GM23338 (cell line): ENCODE measurements around the gene CCDC57. TPM values are rescaled to one million over a fixed set of nuclear protein-coding genes. Genes with fewer than 3 reads are reported as not detected.

Experiments
- ATAC-seq: fragments of 200-7000 bp; cut with Tn5 transposase; 3 replicates; pipeline ENCODE4 v1.9.1; 2020
- DNase-seq: peaks from one replicate; pipeline ENCODE4 v3.0.0-alpha.2; 2015; ENCODE audit warnings: low spot score
- H2AFZ ChIP-seq: fragments of 200-600 bp; sonication (generic); 2 replicates; pipeline ENCODE4 v1.8.0; 2016; ENCODE audit warnings: antibody characterized with exemption, mild to moderate bottlenecking, moderate library complexity
- H3F3A ChIP-seq: fragments of 200-600 bp; sonication (generic); replicated peaks from 2 replicates; pipeline ENCODE4 v1.8.0; 2017; ENCODE audit warnings: antibody characterized with exemption, mixed run types, low read depth
- H3K27ac ChIP-seq: fragments of 200-600 bp; sonication (generic); 2 replicates; pipeline ENCODE4 v1.6.1; 2016; ENCODE audit warnings: low read depth
- H3K27me3 ChIP-seq: fragments of 200-600 bp; sonication (generic); 2 replicates; pipeline ENCODE4 v1.8.0; 2016; ENCODE audit warnings: mild to moderate bottlenecking, mixed run types, moderate library complexity; ENCODE audit not compliant: insufficient read depth
- H3K36me3 ChIP-seq: fragments of 200-600 bp; sonication (generic); 2 replicates; pipeline ENCODE4 v1.8.0; 2016; ENCODE audit warnings: mild to moderate bottlenecking; ENCODE audit not compliant: insufficient read depth
- H3K4me1 ChIP-seq: fragments of 200-600 bp; sonication (generic); 2 replicates; pipeline ENCODE4 v1.8.0; 2016; ENCODE audit warnings: mild to moderate bottlenecking, moderate library complexity; ENCODE audit not compliant: insufficient read depth
- H3K4me2 ChIP-seq: fragments of 200-600 bp; sonication (generic); 2 replicates; pipeline ENCODE4 v1.7.1; 2017; ENCODE audit warnings: mixed run types
- H3K4me3 ChIP-seq: fragments of 200-600 bp; sonication (generic); 2 replicates; pipeline ENCODE4 v1.6.1; 2016; ENCODE audit warnings: mixed run types
- H3K79me2 ChIP-seq: fragments of 200-600 bp; sonication (generic); replicated peaks from 2 replicates; pipeline ENCODE4 v1.8.0; 2017; ENCODE audit warnings: mild to moderate bottlenecking; ENCODE audit not compliant: insufficient read depth
- H3K9me2 ChIP-seq: fragments of 200-600 bp; sonication (generic); 2 replicates; pipeline ENCODE4 v1.8.0; 2017; ENCODE audit not compliant: insufficient read depth
- H4K20me1 ChIP-seq: fragments of 200-600 bp; sonication (generic); replicated peaks from 2 replicates; pipeline ENCODE4 v1.8.0; 2017; ENCODE audit warnings: mild to moderate bottlenecking; ENCODE audit not compliant: insufficient read depth
- H3K27ac Mint-ChIP-seq: 2 replicates; pipeline ENCODE4 v1.8.0; 2020; ENCODE audit warnings: inconsistent platforms, mild to moderate bottlenecking, moderate library complexity, mixed read lengths
- H3K27me3 Mint-ChIP-seq: 3 replicates; pipeline ENCODE4 v1.8.0; 2022; ENCODE audit warnings: low read depth, mild to moderate bottlenecking, moderate library complexity, mixed read lengths, inconsistent platforms; ENCODE audit not compliant: insufficient read depth, poor library complexity
- H3K36me3 Mint-ChIP-seq: 3 replicates; pipeline ENCODE4 v1.8.0; 2021; ENCODE audit warnings: low read depth, mild to moderate bottlenecking, inconsistent platforms, moderate library complexity, mixed read lengths
- H3K4me1 Mint-ChIP-seq: 3 replicates; pipeline ENCODE4 v1.8.0; 2020; ENCODE audit warnings: mild to moderate bottlenecking, inconsistent platforms, mixed read lengths
- H3K4me3 Mint-ChIP-seq: 3 replicates; pipeline ENCODE4 v1.8.0; 2021; ENCODE audit warnings: moderate library complexity, mild to moderate bottlenecking, inconsistent platforms, mixed read lengths
- H3K9me3 Mint-ChIP-seq: 3 replicates; pipeline ENCODE4 v1.8.0; 2020; ENCODE audit warnings: moderate library complexity, mild to moderate bottlenecking, inconsistent platforms, mixed read lengths
- ETS1 ChIP-seq: IDR thresholded peaks from 2 replicates; pipeline ENCODE4 v1.6.1; 2016; ENCODE audit warnings: antibody characterized with exemption
- EZH2phosphoT487 ChIP-seq: fragments of 200-600 bp; sonication (generic); IDR thresholded peaks from one replicate; pipeline ENCODE4 v1.8.1; 2018; ENCODE audit warnings: antibody characterized with exemption; ENCODE audit not compliant: unreplicated experiment
- NANOG ChIP-seq: IDR thresholded peaks from 2 replicates; pipeline ENCODE4 v1.6.1; 2016; ENCODE audit warnings: antibody characterized with exemption, borderline replicate concordance
- REST ChIP-seq: IDR thresholded peaks from one replicate; pipeline ENCODE4 v1.6.1; 2018; ENCODE audit warnings: antibody characterized with exemption; ENCODE audit not compliant: unreplicated experiment
- STAT1 ChIP-seq: IDR thresholded peaks from one replicate; pipeline ENCODE4 v1.6.1; 2016; ENCODE audit warnings: antibody characterized with exemption; ENCODE audit not compliant: unreplicated experiment
- ZNF114 ChIP-seq: fragments of 250-450 bp; sonication (Bioruptor Pico); IDR thresholded peaks from 2 replicates; pipeline ENCODE4 v1.5.0; 2020; ENCODE audit warnings: mild to moderate bottlenecking, moderate library complexity
- ZNF331 ChIP-seq: fragments of 250-450 bp; sonication (Bioruptor Pico); IDR thresholded peaks from 2 replicates; pipeline ENCODE4 v1.5.0; 2020; ENCODE audit warnings: low read depth, mild to moderate bottlenecking, moderate library complexity
- ZNF462 ChIP-seq: fragments of 250-450 bp; sonication (Bioruptor Pico); IDR thresholded peaks from 2 replicates; pipeline ENCODE4 v1.5.0; 2020; ENCODE audit warnings: mild to moderate bottlenecking, moderate library complexity
- polyA plus RNA-seq: library from polyadenylated mRNA; unstranded; fragments of >200 nt; fragmentation: Nextera tagmentation; extraction: Ambion mirVana; gene quantifications from 2 replicates; pipeline ENCODE4 v1.2.1, GENCODE V29; 2016
- total RNA-seq: library from RNA; depleted of rRNA; stranded (reverse); fragments of >200 nt; shearing (Covaris generic); gene quantifications from 2 replicates; pipeline ENCODE4 v1.2.3, GENCODE V29; 2014

CCDC57 gene
- total and polyA plus RNA-seq, 2 experiments from 2014 or later = 7.0 to 16.3 TPM

- TF ChIP-seq REST (no peak), NANOG (no peak), STAT1 (no peak), ZNF331 (CRISPR knock-in tag) (no peak)
Measured at GRCh38 chr17:82179412-82179811, 33.2 kb downstream of the CCDC57 start (continued).

- H3K36me3 Mint-ChIP-seq = peaks cover 7% of the 10 kb centered on the region
- Histone ChIP-seq H3K27ac (no peak overlapping the region), H3F3A (no peaks in the 10 kb centered on the region; the same call in 1 of the 2 replicates), H3K4me2 (no peak overlapping the region), H3K79me2 (no peaks in the 10 kb centered on the region), H3K27me3 (peaks cover 64% of the 10 kb centered on the region), H4K20me1 (peaks cover 23% of the 10 kb centered on the region), H3K9me2 (no peaks in the 10 kb centered on the region), H3K36me3 (no peaks in the 10 kb centered on the region), H3K4me3 (no peak overlapping the region), H2AFZ (no peak overlapping the region), H3K4me1 (peaks cover 16% of the 10 kb centered on the region)
- H3K4me3 Mint-ChIP-seq = no peak overlapping the region; the same call in 2 of the 3 replicates
- H3K27ac Mint-ChIP-seq = no peak overlapping the region
- H3K27me3 Mint-ChIP-seq = peaks cover 70% of the 10 kb centered on the region
- H3K4me1 Mint-ChIP-seq = peaks cover 27% of the 10 kb centered on the region
- H3K9me3 Mint-ChIP-seq = no peaks in the 10 kb centered on the region
- DNase-seq (no peak), ATAC-seq (no peak)
- no peak for TF ChIP-seq ZNF114 (CRISPR knock-in tag)
- no peak for TF ChIP-seq EZH2phosphoT487
- no peak for TF ChIP-seq ZNF331 (CRISPR knock-in tag)
- no peak for TF ChIP-seq ZNF462 (CRISPR knock-in tag)
- TF ChIP-seq ETS1 = no peak
- TF ChIP-seq REST = no peak
- no peak for TF ChIP-seq STAT1
Measured at GRCh38 chr17:82178499-82179261, 34.0 kb downstream of the CCDC57 start.
